Limb (tissue), 2 donors: ENCODE measurements around the gene COMMD10.

Source experiments
- DNase-seq, 2 donors: peaks; one replicate each; pipeline ENCODE4 v3.0.0-alpha.2; 2016; ENCODE audit errors: extremely low spot score in 2 of 2

COMMD10 gene

DNA sequence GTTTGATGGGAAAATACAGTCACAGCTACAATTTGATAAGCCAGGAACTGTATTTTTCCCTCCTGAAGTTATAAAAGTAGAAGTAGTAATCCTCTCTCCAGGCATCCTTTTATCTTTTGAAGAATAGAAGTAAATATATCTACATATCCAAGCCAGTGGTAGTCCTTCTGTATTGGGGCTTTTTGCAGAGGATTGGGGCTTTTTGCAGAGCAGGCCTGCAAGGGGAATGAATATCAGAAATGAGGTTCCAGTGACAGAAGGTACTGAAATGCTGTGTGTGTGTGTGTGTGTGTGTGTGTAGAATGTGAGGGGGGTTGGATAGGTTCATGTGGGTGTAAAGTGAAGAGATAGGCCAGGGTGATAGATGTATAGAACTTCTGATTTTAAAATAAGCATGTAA lies 127.4 kb downstream of the COMMD10 start:
- no peak for DNase-seq

DNA sequence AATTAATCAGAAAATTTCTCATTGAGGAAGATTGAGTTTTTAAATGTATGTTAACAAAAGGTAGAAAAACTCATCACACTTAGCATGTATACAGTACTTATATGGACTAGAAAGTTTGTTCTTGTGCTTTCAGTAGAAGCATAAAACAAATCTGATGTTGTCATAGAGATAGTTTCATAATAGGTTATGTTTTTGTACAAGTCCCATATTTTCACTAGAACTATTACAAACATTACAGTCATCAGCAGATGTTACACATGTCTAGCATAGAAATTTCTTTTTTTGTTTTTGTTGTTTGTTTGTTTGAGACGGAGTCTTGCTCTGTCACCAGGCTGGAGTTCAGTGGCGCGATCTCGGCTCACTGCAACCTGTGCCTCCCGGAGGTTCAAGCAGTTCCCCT lies 131.4 kb downstream of the COMMD10 start:
- no peak for DNase-seq

DNA sequence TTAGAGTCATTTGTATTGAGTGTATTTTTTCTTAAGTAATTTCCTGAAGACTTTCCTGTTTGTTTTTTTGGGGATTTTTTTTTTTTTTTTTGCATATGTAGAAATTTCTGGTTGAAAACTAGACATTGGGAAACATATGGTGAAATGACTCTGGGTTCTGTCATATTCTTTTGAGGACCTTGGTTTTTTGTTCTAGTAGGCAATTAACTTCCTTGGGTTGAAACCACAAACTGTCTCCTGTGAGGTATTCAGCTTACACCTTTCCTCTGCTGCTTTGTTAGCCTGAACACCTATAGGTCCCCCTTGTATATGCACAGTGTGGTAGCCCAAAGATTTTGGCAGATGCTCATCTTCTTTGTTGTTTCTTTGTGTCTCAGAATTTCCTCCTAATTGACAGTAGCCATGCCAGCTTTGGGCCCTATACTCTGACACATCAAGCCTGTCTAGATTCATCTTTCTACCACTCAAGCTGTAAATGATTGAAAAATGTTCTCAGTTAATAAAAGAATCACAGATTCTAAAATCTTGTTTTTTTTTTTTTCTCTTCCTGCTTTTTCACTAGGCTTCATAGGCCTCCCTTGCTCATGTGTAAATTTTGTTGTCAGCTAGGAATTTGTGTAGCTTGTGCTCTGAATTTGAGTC lies 140.6 kb downstream of the COMMD10 start:
- no peak for DNase-seq

DNA sequence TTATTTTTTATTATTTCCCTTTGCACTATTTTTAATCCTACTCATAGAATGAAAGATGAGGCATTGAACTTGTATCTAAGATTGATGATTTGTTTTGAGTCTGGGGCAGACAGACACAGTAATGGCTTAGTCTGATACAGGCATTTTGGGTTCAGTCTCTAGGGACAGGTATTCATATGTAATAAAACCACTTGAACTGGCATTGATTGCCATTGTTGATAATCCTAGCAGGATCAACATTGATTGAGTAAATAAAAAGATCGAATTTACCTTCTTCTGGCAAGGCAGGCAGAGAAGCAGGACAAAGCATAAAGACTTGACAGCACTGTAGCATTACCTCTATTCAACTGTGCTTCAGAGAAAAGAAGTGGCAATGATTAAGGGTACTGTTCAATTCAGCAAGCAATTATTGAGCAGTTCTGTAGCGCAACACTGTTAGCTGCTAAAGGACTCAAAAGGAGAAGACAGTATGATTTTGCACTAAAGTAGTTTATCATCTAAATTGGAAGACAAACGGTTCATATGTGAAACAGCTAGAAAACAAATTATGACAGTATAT lies 144.4 kb downstream of the COMMD10 start:
- DNase-seq: no peak

DNA sequence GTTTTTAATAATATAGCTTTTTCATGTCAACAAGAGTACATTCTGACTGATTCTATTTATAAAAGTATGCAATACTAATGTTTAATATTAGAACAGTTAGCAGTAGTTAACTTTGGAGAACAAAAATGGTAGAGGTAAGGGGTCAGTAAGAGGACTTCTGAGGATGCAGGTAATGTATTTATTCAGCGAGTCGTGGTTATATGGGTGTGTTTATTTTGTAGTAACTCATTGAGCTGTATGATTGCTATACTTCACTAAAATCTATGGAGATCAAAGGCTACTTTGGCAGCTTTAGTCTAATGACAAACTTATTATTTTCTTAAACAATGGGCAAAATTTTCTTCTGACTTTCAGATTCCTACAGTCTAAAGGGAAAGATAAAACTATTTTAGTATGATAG lies 146.5 kb downstream of the COMMD10 start:
- DNase-seq: no peak

DNA sequence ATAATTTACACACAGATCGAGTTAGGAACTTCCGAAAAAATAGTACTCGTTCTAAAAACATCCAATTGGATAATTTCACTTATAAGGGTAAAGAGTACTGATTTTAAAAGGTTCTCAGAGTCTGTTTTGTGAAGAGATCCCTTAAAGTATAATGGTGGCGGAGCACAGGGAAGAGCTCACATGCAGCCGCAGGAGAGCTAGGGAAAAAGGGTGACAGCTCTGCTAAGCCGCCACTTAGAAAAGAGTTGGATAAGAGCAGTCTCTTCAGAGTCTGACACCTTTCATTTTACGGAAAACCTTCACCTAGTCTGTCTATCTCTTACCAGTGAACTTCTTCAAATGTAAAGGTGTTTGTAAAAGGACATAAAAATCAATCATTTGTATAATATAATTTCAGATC lies 149.9 kb downstream of the COMMD10 start:
- no peak for DNase-seq

DNA sequence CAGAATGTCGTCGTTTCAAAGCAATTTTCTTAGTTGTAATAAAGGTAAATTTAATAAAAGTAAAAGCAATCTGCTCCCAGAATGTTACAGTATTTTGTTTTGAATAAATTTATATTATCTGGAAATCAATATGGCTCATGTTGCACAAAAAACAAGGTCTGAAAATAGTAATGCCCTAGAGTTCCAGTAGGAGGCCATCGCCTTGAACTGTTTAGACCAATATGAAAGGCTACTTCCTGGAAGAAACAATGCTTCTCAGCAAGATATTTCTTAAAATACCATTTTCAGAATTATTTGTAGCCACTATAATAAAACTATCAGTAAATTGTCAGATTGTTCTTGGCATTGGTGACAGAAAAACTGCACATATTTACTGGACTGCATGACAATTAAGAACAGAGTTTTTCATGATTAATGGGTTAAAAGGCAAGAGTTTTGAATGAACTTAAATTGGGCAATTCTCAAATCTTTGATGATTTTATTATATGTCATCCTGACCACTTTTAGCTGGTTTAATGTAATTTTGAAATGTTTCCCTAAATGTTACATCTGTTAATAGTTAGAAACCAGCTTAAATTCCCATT lies 153.2 kb downstream of the COMMD10 start:
- no peak for DNase-seq

DNA sequence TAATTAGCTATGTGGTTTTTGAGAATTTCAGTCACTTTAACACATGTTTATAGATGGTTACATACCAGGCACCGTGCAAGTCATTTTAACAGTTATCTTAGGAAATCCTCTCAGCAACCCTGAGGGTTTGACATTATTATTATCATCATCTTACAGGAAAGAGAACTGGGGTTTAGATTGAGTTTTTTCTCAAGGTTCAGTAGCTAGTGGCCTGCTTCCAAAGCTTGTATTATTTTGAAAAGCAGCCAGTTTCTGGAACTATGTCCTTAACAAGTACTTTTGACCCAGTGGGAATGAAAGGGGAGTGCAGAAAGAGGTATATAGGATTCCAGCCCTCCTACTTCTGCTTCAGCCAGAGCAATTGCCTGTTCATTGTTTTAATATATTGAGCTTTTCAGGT lies 157.5 kb downstream of the COMMD10 start:
- no peak for DNase-seq

DNA sequence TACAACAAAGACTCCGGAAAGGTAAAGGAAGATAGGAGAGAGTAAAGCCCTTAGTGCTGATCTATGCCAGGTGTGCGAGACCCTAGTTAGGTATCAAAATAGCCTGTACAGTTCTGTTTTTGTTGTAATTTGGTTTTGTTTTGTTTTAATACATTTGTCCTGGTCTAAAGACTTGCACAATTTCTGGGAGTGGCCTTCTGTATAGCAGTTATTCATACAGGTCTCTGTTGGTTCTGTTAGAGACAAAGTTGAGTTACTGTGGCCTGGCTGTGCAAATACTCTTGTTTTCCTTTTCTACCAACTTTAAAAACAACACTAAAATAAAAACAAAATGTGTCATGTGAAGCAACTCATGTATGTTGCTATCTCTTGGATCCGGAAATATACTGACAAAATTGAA lies 163.6 kb downstream of the COMMD10 start:
- no peak for DNase-seq

DNA sequence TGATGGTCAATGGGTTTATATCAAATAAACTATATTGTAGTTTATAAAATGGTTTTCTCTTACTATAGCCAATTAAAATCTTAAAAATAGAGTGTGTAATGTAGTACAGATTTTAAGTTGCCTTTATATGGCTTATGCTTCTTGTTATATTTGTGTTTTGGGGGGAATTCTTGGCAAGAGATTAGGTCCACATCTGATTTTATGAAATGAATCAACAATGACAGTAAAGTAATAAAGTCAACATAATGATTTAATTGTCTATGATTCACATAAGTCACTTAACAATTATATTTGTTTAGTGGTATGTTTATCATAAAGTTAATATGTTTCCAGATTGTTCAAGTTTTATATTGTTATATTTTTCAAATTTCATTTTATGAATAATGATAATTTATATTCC lies 164.8 kb downstream of the COMMD10 start:
- DNase-seq: no peak

DNA sequence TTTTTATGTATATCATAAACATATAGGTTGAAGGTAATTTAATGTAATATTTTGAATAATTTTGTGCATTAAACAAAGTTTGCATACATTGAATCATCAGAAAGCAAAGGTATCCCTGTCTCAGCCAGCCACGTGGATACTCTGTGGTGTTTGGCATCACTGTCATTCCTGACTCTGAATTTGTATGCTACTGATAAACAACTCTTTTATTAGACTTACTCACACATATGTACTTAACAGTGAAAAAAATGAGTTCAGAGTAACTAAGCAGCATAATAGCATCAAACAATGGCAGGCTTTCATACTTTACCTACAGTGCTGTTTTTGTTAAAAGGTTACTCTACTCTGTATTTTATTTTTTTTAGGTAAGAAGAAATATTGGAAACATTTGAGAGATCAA lies 171.9 kb downstream of the COMMD10 start:
- DNase-seq: no peak

DNA sequence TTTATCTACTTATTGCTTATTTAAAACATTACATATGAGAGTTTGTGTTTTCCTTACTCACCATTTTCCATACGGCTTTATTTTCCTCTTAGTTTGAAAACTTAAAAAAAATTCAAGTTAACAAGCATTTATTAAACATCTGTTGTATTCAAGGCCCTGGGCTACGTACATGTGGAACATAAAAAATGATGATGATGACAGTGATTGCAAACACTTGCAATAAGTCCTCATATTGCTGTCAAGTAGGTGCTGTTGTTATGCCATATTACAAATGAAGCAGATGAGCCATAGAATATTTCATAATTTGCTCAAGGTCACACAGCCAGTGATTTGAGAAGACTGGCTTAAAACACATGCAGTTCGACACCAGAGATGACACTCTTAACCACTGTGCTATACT lies 180.6 kb downstream of the COMMD10 start:
- no peak for DNase-seq

DNA sequence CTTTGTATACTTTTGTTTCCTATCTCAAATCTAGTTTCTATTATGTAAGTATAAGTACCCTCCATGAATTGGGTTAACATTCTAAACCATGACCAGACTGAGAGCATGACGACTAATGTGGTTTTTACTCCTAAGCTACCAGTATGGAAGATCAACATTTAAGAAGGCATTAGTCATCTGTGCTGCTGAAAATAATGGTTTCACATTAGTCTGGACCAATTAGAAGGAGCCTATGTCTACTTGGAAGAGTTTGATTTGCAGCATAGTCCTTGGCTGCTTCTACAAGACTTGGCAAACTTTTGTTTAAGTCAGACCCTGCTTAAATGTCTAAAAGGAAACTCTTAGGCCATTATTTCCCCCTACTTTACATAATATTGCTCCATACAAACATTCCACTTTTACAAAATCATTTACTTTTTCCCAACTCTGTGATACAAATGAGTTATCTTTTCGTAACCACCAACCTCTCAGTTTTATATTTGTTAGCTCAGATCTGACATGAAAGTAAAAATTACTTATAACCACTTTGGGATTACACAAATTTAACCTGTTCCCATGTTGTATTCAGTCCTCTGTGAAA lies 186.7 kb downstream of the COMMD10 start:
- no peak for DNase-seq

DNA sequence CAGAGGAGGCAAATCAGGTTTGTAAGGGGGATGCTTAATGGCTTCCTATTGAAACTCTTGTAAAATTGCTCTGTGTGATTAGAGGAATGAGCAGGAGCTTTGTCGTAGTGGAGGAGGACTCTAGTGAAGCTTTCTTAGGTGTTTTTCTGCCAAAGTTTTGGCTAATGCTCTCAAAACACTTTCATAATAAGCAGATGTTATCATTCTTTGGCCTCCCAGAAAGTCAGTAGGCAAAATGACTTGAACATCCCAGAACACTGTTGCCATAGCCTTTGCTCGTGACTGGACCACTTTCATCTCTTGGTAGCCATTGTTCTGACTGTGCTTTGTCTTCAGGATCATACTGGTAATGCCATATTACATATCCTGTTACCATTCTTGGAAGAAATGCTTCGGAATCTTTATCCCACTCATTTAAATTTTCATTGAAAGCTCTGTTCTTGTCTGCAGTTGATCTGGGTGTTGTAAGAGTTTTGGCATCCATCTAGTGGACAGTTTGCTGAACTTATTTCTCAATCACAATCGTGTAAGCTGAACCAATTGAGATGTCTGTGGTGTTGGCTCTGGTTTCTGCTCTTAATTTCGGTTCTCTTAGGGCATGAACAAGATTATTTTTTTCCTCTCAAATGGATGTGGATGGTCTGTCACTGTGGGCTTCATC lies 187.6 kb downstream of the COMMD10 start:
- DNase-seq: no peak

DNA sequence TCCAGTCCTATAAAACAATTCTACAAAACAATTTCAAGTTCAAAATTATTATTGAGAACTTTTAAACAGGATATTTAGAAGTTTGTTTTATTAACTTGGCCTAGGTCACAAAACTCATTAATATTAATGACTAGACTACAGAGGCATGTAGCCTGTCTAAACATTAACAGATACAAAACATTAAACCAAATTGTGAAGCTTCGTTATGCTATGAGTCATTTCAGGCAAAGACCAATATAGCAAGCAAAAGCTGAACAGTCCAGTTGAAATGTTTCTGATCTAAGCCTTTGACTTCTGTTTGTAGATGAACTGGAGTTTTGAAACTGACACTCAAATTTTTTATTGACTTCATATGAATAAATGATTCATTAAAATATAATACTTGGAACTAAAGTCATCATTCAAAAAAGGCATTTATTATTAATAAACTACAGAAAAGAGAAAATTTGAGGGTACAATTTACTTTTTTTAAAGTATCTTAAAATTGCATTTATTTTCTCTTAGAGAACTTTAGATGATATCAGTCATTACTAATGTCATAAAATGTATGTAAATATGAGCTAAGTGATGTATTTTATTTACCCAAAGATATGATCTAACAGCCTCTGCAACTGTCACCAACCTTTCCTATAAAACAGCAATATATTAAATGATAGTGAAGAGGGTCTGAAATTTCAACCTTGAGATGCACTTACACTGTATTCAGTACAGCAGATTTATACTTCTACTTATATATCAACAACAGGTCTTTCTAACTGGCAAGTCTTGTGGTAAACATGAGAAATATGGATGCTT lies 188.8 kb downstream of the COMMD10 start:
- DNase-seq: no peak

DNA sequence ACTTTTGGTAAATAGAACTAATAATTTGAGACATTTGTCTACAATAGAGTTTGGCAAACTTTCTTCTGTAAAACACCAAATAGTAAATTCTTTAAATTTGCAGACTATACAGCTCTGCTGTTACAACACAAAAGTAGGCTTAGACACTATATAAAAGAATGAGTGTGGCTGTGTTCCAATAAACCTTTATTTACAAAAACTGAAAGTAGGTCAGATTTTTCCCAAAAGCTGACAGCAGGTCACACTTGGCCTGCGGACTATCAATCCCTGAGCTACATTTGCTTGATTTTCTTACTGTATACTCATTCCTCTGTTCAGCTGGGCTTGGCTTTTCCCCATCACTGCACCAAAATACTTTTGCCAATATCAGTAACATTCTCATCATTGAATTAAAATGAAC lies 189.4 kb downstream of the COMMD10 start:
- DNase-seq: no peak

DNA sequence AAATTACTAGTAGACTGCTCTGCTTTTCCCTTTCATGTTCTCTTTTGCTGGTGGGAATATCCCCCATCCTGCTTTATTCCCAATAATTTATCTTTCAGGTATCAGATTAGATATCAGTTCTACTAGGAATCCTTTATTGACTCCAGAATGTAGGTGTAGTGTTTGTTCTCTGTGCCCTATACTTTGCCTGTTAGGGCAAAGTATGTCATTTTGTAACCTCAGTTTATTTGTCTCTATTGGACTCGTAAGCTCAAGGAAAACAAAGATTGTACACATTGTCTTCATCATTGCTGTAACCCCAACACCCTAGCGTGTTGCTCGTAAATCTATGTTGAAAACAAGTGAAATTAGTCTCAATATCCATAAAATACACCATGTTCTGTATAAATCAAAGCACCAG lies 190.5 kb downstream of the COMMD10 start:
- no peak for DNase-seq

DNA sequence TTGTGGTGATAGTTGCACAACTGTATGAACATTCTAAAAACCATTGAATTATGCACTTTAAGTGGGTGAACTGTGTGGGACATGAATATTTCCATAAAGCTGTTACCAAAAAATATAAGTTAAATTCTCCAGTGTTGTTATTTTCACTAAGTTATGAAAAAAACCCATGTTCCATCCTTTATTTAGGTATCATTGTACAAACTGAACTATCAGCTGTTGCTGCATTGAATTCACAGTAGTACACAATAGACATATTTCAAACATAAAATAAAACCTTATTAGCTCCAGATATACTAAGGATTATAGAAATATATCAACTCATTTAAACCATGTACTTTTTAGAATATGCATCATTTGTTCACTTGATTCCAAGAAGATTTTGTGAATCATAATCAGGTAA lies 192.1 kb downstream of the COMMD10 start:
- DNase-seq: no peak

DNA sequence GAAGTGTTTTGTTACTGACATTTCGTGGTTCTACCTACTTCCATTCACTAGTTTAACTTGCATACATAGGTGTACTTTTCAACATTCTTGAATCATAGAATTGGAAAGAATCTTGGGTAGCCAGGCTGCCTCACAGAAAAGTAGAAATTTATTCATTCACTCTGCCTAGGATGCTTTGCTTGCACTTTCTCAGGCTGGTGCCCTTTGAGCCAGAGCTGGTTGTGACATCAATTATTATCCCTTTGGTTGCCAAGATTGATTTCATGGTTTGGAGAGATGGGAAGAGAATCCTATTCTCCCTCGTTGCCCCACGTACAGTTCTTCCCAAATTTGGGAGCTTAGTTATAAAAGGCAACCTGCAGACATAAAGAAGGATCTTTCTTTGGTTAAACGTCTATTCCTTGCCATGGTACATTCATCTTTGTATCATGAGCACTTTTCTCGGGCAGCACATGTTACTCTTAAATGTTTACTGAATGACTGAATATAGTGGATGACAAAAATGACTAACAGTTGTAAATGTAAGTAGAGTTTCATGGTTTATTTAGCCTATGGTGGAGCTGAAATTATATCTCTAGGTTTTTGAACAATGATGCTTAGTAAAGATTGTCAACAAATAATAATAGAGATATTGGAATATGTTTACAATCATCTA lies 195.5 kb downstream of the COMMD10 start:
- no peak for DNase-seq

DNA sequence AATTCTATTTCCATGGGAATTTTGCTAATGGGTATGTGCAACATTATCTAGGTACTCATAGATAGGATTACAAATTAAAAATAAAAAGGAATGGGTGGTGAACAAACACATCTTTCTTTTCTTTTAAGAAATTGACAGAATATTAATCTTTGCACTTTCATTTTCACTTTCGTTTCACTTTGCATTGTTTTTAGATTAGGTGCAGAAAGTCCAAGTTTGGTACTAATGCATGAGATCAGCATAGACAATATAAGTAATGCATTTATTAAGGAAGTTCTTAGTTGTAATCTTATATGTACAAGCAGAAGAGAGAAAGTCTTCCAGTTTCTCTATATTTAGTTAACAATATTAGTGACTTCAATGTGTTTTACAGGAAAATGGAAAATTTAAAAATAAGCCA lies 196.5 kb downstream of the COMMD10 start:
- DNase-seq: no peak

DNA sequence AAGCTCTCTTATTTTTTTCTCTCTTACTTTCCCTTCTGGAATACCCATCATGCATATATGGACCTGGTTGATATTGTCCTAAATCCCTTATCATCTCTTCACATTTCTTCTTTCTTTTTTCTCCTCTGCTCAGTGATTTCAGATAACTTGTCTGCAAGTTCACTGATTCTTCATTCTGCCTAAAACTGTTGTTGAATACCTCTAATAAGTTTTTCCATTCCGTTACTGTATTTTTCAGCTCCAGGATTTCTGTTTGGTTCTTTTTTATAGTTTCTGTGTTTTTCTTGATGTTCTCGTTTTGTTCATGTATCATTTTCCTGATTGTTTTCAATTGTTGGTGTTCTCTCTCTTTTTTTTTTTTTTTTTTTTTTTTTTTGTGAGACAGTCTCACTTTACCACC lies 203.7 kb downstream of the COMMD10 start:
- DNase-seq: no peak
